Cardiac fibroblast (primary cell): ENCODE results near the gene ABCB10.
"Not testable (repeated sequence)": the region's sequence is repeated elsewhere in the genome, so short reads cannot be mapped to it uniquely, and the experiment has no call there.

Experiments used
- DNase-seq, 2 donors: peaks; one replicate each; pipeline versions ENCODE4 v3.0.0 to v3.0.0-alpha.2; 2010; ENCODE audit warnings: low read depth in 2 of 2
- H3K4me3 ChIP-seq, 2 donors: replicated peaks in 1 of 2; 1 replicate in 1 of 2; 2 replicates in 1 of 2; pipeline ENCODE4 v1.5.1; 2011; ENCODE audit warnings: low read depth in 2 of 2, low read length in 2 of 2, mild to moderate bottlenecking in 2 of 2, moderate library complexity in 1 of 2
- CTCF ChIP-seq: IDR thresholded peaks from one replicate; pipeline ENCODE4 v1.5.1; 2011; ENCODE audit warnings: low read depth, mild to moderate bottlenecking, low read length, inconsistent platforms

Gene ABCB10

GRCh38 chr1:229485318-229485717 lies 73.2 kb downstream of the ABCB10 start:
- no peak for TF ChIP-seq CTCF
- no peak for DNase-seq
- no peak overlapping the region for H3K4me3 ChIP-seq

- H3K4me3 ChIP-seq = no peak overlapping the region
- DNase-seq = no peak
- no peak for TF ChIP-seq CTCF
Observed at GRCh38 chr1:229482511-229482910, 76.0 kb downstream of the ABCB10 start.

GRCh38 chr1:229480495-229480894 lies 78.0 kb downstream of the ABCB10 start:
- no peak for DNase-seq
- no peak overlapping the region for H3K4me3 ChIP-seq
- no peak for TF ChIP-seq CTCF

GRCh38 chr1:229479660-229480399 lies 78.7 kb downstream of the ABCB10 start:
- H3K4me3 ChIP-seq = no peak overlapping the region
- TF ChIP-seq CTCF = no peak
- DNase-seq = no peak

GRCh38 chr1:229478852-229479251 lies 79.7 kb downstream of the ABCB10 start:
- TF ChIP-seq CTCF = no peak
- DNase-seq = no peak
- no peak overlapping the region for H3K4me3 ChIP-seq

- not testable (repeated sequence) for DNase-seq, H3K4me3 ChIP-seq
Observed at GRCh38 chr1:229475859-229476258, 82.6 kb downstream of the ABCB10 start.

- H3K4me3 ChIP-seq = no peak overlapping the region
- TF ChIP-seq CTCF = no peak
- no peak for DNase-seq
Observed at GRCh38 chr1:229474509-229474908, 84.0 kb downstream of the ABCB10 start.
